ENCODE measurements around the gene EDDM3A. TPM values are rescaled to one million over a fixed set of nuclear protein-coding genes. Genes with fewer than 3 reads are reported as not detected.

Gene EDDM3A
- total RNA-seq, 1 donor from 2014 or later: not detected

- peak in 1 of 2 donors; percentile 37 for DNase-seq (ENCODE audit: low read depth in 2 of 2)
Observed at GRCh38 chr14:20782280-20782890, 36.7 kb downstream of the EDDM3A start.

GRCh38 chr14:20787025-20787424 is 41.3 kb downstream of the EDDM3A start:
- no peak for DNase-seq (ENCODE audit: low read depth in 2 of 2)

GRCh38 chr14:20789230-20789813 is 43.6 kb downstream of the EDDM3A start:
- peak; percentile 84 to 85 for DNase-seq (ENCODE audit: low read depth in 2 of 2)

- DNase-seq (ENCODE audit: low read depth in 2 of 2): no peak
Observed at GRCh38 chr14:20790464-20791116, 44.9 kb downstream of the EDDM3A start.

- no peak for DNase-seq (ENCODE audit: low read depth in 2 of 2)
Observed at GRCh38 chr14:20791187-20791586, 45.5 kb downstream of the EDDM3A start.

GRCh38 chr14:20791597-20791996 is 45.9 kb downstream of the EDDM3A start:
- DNase-seq (ENCODE audit: low read depth in 2 of 2): no peak

GRCh38 chr14:20792556-20792955 is 46.9 kb downstream of the EDDM3A start:
- no peak for DNase-seq (ENCODE audit: low read depth in 2 of 2)

- DNase-seq (ENCODE audit: low read depth in 2 of 2): no peak
Observed at GRCh38 chr14:20794644-20795369, 49.1 kb downstream of the EDDM3A start.

- DNase-seq (ENCODE audit: low read depth in 2 of 2): no peak
Observed at GRCh38 chr14:20797164-20797563, 51.5 kb downstream of the EDDM3A start.

Other genes with a start within 250 kb of the EDDM3A start
- gene RNASE10, start 240.3 kb upstream of the EDDM3A start, total RNA-seq: not detected in 2 replicates
- not detected in 2 replicates for gene RNASE9, start 184.8 kb upstream of the EDDM3A start, total RNA-seq
- not detected in 2 replicates for gene RNASE11, start 157.9 kb upstream of the EDDM3A start, total RNA-seq
- not detected in 2 replicates for gene RNASE12, start 154.5 kb upstream of the EDDM3A start, total RNA-seq
- not detected in 2 replicates for gene OR6S1, start 104.2 kb upstream of the EDDM3A start, total RNA-seq
- gene RNASE4, start 61.3 kb upstream of the EDDM3A start, total RNA-seq: 16.2 and 26.9 TPM in 2 replicates
- gene ANG, start 57.1 kb upstream of the EDDM3A start, total RNA-seq: 5.6 and 6.2 TPM in 2 replicates
- not detected in 2 replicates for gene EDDM3B, start 22.5 kb downstream of the EDDM3A start, total RNA-seq
- not detected in 2 replicates for gene RNASE6, start 35.4 kb downstream of the EDDM3A start, total RNA-seq
- gene RNASE1, start 57.0 kb downstream of the EDDM3A start, total RNA-seq: 7.1 and 8.0 TPM in 2 replicates
- not detected in 2 replicates for gene RNASE3, start 145.5 kb downstream of the EDDM3A start, total RNA-seq
- not detected in 2 replicates for gene RNASE2, start 209.6 kb downstream of the EDDM3A start, total RNA-seq
- 23.4 and 23.5 TPM in 2 replicates for gene METTL17, start 244.1 kb downstream of the EDDM3A start, total RNA-seq

Measured in dermis microvascular lymphatic vessel endothelial cell (primary cell).